HCT116 (cell line): ENCODE measurements around the gene SETD2.

ENCODE experiments used
- CEBPB ChIP-seq: IDR thresholded peaks from 2 replicates; pipeline ENCODE4 v1.6.1; 2012; ENCODE audit warnings: low read depth
- EZH2 ChIP-seq: fragments of 200-600 bp; sonication (generic); IDR thresholded peaks from 2 replicates; pipeline ENCODE4 v1.6.1; 2017; ENCODE audit warnings: antibody characterized with exemption, mixed run types
- EZH2phosphoT487 ChIP-seq: fragments of 200-600 bp; IDR thresholded peaks from 2 replicates; pipeline ENCODE4 v1.6.1; 2018; ENCODE audit warnings: antibody characterized with exemption, borderline replicate concordance
- JUND ChIP-seq: IDR thresholded peaks from 2 replicates; pipeline ENCODE4 v1.6.1; 2012
- POLR2A ChIP-seq: IDR thresholded peaks from 2 replicates; pipeline ENCODE4 v1.7.0; 2011; ENCODE audit warnings: borderline replicate concordance; ENCODE audit not compliant: insufficient read depth, insufficient read length; ENCODE audit errors: extremely low read depth
- POLR2AphosphoS5 ChIP-seq: IDR thresholded peaks from 2 replicates; pipeline ENCODE4 v1.6.1; 2011; ENCODE audit warnings: mild to moderate bottlenecking, low read depth, low read length, moderate library complexity
- RAD21 ChIP-seq: IDR thresholded peaks from 2 replicates; pipeline ENCODE4 v1.6.1; 2012; ENCODE audit warnings: low read depth, mild to moderate bottlenecking
- SP1 ChIP-seq: IDR thresholded peaks from 2 replicates; pipeline ENCODE4 v1.6.1; 2012; ENCODE audit warnings: low read depth
- TCF7L2 ChIP-seq: IDR thresholded peaks from 2 replicates; pipeline ENCODE4 v1.7.0; 2011; ENCODE audit warnings: borderline replicate concordance, inconsistent platforms; ENCODE audit not compliant: insufficient read depth, insufficient read length; ENCODE audit errors: extremely low read depth
- TF ChIP-seq, protein P1 (sequence below): IDR thresholded peaks from 2 replicates; pipeline ENCODE4 v1.6.1; 2012
- TF ChIP-seq, protein P2 (sequence below), 3 experiments: fragments of 200-600 bp in 1 of 3; sonication (generic) in 1 of 3; IDR thresholded peaks in 2 of 3; conservative IDR thresholded peaks in 1 of 3; 2 replicates each; pipeline ENCODE4 v1.5.1; 2012 to 2017; ENCODE audit warnings: low read depth in 2 of 3, low read length in 2 of 3, antibody characterized with exemption in 1 of 3, borderline replicate concordance in 1 of 3, control low read depth in 1 of 3, mild to moderate bottlenecking in 1 of 3, mixed read lengths in 1 of 3, mixed run types in 1 of 3, moderate library complexity in 1 of 3; ENCODE audit not compliant: insufficient read depth in 1 of 3
- TF ChIP-seq, protein P3 (sequence below): IDR thresholded peaks from 2 replicates; pipeline ENCODE4 v1.6.1; 2011; ENCODE audit warnings: mild to moderate bottlenecking, low read length, moderate library complexity; ENCODE audit not compliant: insufficient replicate concordance; ENCODE audit errors: extremely low read depth
- TF ChIP-seq, protein P4 (sequence below): IDR thresholded peaks from 2 replicates; pipeline ENCODE4 v1.6.1; 2012; ENCODE audit warnings: low read depth

DNA sequence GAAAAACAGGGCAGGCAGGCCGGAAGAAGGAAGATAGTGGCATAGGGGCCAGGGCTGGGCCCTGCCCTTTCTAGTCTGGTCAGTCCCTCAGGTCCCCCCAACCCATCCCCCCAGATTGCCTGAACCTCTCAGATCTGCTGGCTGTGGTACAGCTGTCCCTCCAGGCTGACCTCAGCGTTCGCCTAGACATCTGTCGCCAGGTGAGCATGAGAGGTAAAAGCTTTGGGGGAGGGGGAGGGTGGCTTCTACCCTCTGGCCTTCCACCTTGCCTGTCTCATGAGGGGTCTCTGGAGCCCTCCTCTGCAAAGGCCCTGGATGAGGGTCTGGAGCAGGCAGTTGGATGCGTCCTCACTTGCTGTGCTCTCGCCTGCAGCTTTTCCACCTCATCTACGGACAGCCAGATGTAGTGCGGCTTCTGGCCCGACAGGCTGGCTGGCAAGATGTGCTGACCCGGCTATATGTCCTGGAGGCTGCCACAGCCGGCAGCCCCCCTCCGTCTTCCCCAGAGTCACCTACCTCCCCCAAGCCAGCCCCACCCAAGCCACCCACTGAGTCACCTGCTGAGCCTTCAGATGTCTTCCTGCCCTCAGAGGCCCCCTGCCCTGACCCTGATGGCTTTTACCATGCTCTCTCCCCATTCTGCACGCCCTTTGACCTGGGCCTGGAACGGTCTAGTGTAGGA, 164.3 kb downstream of the SETD2 start:
- TF ChIP-seq, protein P1, sequence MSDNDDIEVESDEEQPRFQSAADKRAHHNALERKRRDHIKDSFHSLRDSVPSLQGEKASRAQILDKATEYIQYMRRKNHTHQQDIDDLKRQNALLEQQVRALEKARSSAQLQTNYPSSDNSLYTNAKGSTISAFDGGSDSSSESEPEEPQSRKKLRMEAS: no peak
- TF ChIP-seq, protein P2, sequence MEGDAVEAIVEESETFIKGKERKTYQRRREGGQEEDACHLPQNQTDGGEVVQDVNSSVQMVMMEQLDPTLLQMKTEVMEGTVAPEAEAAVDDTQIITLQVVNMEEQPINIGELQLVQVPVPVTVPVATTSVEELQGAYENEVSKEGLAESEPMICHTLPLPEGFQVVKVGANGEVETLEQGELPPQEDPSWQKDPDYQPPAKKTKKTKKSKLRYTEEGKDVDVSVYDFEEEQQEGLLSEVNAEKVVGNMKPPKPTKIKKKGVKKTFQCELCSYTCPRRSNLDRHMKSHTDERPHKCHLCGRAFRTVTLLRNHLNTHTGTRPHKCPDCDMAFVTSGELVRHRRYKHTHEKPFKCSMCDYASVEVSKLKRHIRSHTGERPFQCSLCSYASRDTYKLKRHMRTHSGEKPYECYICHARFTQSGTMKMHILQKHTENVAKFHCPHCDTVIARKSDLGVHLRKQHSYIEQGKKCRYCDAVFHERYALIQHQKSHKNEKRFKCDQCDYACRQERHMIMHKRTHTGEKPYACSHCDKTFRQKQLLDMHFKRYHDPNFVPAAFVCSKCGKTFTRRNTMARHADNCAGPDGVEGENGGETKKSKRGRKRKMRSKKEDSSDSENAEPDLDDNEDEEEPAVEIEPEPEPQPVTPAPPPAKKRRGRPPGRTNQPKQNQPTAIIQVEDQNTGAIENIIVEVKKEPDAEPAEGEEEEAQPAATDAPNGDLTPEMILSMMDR (IDR thresholded peaks at IDR 0.05 in 2 of 3, conservative IDR thresholded peaks at IDR 0.05 in 1 of 3; ENCODE audit: borderline replicate concordance in 1 of 3, insufficient read depth in 1 of 3, low read depth in 2 of 3, low read length in 2 of 3): no peak
- TF ChIP-seq, protein P3, sequence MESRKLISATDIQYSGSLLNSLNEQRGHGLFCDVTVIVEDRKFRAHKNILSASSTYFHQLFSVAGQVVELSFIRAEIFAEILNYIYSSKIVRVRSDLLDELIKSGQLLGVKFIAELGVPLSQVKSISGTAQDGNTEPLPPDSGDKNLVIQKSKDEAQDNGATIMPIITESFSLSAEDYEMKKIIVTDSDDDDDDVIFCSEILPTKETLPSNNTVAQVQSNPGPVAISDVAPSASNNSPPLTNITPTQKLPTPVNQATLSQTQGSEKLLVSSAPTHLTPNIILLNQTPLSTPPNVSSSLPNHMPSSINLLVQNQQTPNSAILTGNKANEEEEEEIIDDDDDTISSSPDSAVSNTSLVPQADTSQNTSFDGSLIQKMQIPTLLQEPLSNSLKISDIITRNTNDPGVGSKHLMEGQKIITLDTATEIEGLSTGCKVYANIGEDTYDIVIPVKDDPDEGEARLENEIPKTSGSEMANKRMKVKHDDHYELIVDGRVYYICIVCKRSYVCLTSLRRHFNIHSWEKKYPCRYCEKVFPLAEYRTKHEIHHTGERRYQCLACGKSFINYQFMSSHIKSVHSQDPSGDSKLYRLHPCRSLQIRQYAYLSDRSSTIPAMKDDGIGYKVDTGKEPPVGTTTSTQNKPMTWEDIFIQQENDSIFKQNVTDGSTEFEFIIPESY: no peak
- TF ChIP-seq POLR2A: no peak
- no peak for TF ChIP-seq EZH2phosphoT487
- TF ChIP-seq RAD21: no peak
- no peak for TF ChIP-seq POLR2AphosphoS5
- no peak for TF ChIP-seq SP1
- no peak for TF ChIP-seq EZH2
- TF ChIP-seq TCF7L2: no peak
- TF ChIP-seq JUND: no peak
- no peak for TF ChIP-seq CEBPB
- TF ChIP-seq, protein P4, sequence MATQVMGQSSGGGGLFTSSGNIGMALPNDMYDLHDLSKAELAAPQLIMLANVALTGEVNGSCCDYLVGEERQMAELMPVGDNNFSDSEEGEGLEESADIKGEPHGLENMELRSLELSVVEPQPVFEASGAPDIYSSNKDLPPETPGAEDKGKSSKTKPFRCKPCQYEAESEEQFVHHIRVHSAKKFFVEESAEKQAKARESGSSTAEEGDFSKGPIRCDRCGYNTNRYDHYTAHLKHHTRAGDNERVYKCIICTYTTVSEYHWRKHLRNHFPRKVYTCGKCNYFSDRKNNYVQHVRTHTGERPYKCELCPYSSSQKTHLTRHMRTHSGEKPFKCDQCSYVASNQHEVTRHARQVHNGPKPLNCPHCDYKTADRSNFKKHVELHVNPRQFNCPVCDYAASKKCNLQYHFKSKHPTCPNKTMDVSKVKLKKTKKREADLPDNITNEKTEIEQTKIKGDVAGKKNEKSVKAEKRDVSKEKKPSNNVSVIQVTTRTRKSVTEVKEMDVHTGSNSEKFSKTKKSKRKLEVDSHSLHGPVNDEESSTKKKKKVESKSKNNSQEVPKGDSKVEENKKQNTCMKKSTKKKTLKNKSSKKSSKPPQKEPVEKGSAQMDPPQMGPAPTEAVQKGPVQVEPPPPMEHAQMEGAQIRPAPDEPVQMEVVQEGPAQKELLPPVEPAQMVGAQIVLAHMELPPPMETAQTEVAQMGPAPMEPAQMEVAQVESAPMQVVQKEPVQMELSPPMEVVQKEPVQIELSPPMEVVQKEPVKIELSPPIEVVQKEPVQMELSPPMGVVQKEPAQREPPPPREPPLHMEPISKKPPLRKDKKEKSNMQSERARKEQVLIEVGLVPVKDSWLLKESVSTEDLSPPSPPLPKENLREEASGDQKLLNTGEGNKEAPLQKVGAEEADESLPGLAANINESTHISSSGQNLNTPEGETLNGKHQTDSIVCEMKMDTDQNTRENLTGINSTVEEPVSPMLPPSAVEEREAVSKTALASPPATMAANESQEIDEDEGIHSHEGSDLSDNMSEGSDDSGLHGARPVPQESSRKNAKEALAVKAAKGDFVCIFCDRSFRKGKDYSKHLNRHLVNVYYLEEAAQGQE: no peak
